Measurements from ENCODE around the gene XPR1. TPM values are rescaled to one million over a fixed set of nuclear protein-coding genes. Genes with fewer than 3 reads are reported as not detected.

The XPR1 gene
- total RNA-seq, 1 experiment from 2014 or later: 19.9 TPM

DNA sequence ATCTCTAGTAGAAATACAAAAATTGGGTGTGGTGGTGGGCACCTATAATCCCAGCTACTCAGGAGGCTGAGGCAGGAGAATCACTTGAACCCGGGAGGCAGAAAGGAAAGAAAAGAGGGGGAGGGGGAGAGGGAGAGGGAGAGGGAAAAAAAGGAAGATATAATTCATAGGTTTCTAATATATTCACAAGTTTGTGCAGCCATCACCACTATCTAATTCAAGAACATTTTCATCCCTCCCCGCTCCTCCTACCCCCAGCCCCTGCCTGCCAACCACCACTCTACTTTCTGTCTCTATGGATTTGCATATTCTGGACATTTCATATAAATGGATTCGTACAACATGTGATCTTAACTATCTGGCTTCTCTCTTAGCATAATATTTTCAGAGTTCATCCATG, 147.8 kb downstream of the XPR1 start:
- H3K27me3 ChIP-seq (ENCODE audit: insufficient read depth, low read length): no peaks in the 10 kb centered on the region
- H3K9me3 ChIP-seq (ENCODE audit: control insufficient read depth in 1 of 2, insufficient read depth in 1 of 2, low read depth in 1 of 2, low read length in 2 of 2): no peaks in the 10 kb centered on the region
- H3K9me2 ChIP-seq (ENCODE audit: insufficient read depth): no peaks in the 10 kb centered on the region
- POLR2A ChIA-PET: no interaction called here
- no peak overlapping the region for H3K4me3 ChIP-seq (replicated peaks in 1 of 2; ENCODE audit: low read depth in 1 of 2, low read length in 2 of 2)
- no TSS peak for BruUV-seq (replicated peaks)
- H3K4me2 ChIP-seq (ENCODE audit: low read length): no peak overlapping the region
- no peaks in the 10 kb centered on the region for H3K79me2 ChIP-seq (ENCODE audit: insufficient read depth, low read length)
- H2AFZ ChIP-seq (ENCODE audit: low read depth, low read length, poor library complexity, severe bottlenecking): no peak overlapping the region
- H3K4me1 ChIP-seq (ENCODE audit: control insufficient read depth in 1 of 2, insufficient read depth in 2 of 2, low read length in 2 of 2): no peaks in the 10 kb centered on the region
- intact Hi-C loops (cut with micrococcal nuclease): loop anchor here (5.0 kb wide), 3 partner anchors 83 to 388 kb away; no protein-coding TSS in a partner anchor
- H3K9ac ChIP-seq (ENCODE audit: low read length): no peak overlapping the region
- no peak overlapping the region for H3K27ac ChIP-seq (ENCODE audit: low read depth, low read length)
- DNase-seq (ENCODE audit: low read depth, low spot score) (no peak), ATAC-seq (no peak)
- H3K36me3 ChIP-seq (ENCODE audit: control insufficient read depth in 1 of 2, insufficient read depth in 2 of 2, low read length in 2 of 2): no peaks in the 10 kb centered on the region
- CTCF ChIA-PET: no interaction called here
- RAD21 ChIA-PET (ENCODE audit: low non-redundant PET in 1 of 2, low total read pairs in 2 of 2, uncharacterized antibody in 2 of 2, unreplicated experiment in 2 of 2): no interaction called here
- no peak for TF ChIP-seq JUND (IDR thresholded peaks at IDR 0.05)
- TF ChIP-seq, protein P1, sequence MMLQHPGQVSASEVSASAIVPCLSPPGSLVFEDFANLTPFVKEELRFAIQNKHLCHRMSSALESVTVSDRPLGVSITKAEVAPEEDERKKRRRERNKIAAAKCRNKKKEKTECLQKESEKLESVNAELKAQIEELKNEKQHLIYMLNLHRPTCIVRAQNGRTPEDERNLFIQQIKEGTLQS (IDR thresholded peaks at IDR 0.05): no peak
- no peak for TF ChIP-seq SIN3A (IDR thresholded peaks at IDR 0.05; ENCODE audit: low read depth)
- no peak for TF ChIP-seq SRF (IDR thresholded peaks at IDR 0.05; ENCODE audit: low read depth)
- TF ChIP-seq CBX3 (IDR thresholded peaks at IDR 0.05; ENCODE audit: low read depth): no peak
- no peak for TF ChIP-seq EGR1 (IDR thresholded peaks at IDR 0.05; ENCODE audit: low read depth)
- TF ChIP-seq POLR2A (IDR thresholded peaks at IDR 0.05; ENCODE audit: borderline replicate concordance, extremely low read depth, insufficient read depth, insufficient read length): no peak
- no peak for TF ChIP-seq YY1 (IDR thresholded peaks at IDR 0.05; ENCODE audit: extremely low read depth, insufficient replicate concordance, low read depth, low read length)
- TF ChIP-seq, protein P2, sequence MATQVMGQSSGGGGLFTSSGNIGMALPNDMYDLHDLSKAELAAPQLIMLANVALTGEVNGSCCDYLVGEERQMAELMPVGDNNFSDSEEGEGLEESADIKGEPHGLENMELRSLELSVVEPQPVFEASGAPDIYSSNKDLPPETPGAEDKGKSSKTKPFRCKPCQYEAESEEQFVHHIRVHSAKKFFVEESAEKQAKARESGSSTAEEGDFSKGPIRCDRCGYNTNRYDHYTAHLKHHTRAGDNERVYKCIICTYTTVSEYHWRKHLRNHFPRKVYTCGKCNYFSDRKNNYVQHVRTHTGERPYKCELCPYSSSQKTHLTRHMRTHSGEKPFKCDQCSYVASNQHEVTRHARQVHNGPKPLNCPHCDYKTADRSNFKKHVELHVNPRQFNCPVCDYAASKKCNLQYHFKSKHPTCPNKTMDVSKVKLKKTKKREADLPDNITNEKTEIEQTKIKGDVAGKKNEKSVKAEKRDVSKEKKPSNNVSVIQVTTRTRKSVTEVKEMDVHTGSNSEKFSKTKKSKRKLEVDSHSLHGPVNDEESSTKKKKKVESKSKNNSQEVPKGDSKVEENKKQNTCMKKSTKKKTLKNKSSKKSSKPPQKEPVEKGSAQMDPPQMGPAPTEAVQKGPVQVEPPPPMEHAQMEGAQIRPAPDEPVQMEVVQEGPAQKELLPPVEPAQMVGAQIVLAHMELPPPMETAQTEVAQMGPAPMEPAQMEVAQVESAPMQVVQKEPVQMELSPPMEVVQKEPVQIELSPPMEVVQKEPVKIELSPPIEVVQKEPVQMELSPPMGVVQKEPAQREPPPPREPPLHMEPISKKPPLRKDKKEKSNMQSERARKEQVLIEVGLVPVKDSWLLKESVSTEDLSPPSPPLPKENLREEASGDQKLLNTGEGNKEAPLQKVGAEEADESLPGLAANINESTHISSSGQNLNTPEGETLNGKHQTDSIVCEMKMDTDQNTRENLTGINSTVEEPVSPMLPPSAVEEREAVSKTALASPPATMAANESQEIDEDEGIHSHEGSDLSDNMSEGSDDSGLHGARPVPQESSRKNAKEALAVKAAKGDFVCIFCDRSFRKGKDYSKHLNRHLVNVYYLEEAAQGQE (IDR thresholded peaks at IDR 0.05; ENCODE audit: low read depth): no peak
- no peak for TF ChIP-seq ELF1 (IDR thresholded peaks at IDR 0.05; ENCODE audit: borderline replicate concordance, low read depth)
- no peak for TF ChIP-seq ZFX (IDR thresholded peaks at IDR 0.05)
- TF ChIP-seq RAD21 (IDR thresholded peaks at IDR 0.05; ENCODE audit: low read depth): no peak
- TF ChIP-seq TCF7L2 (IDR thresholded peaks at IDR 0.05; ENCODE audit: borderline replicate concordance, extremely low read depth, insufficient read depth, insufficient read length): no peak
- TF ChIP-seq FOSL1 (IDR thresholded peaks at IDR 0.05; ENCODE audit: low read depth): no peak
- H4K20me1 ChIP-seq (ENCODE audit: insufficient read depth): no peaks in the 10 kb centered on the region

Data from HCT116 (cell line).